Transverse colon (tissue), 4 donors: ENCODE results near the gene PPP3R2. TPM values are rescaled to one million over a fixed set of nuclear protein-coding genes. Genes with fewer than 3 reads are reported as not detected.

Experiments used
- DNase-seq: peaks from one replicate; pipeline ENCODE4 v3.0.0-alpha.2; 2019
- H3K27ac ChIP-seq, 4 donors: fragments of 200-600 bp; sonication (generic); 2 replicates each; pipeline ENCODE4 v1.5.1; 2016 to 2018; ENCODE audit warnings: inconsistent platforms in 4 of 4
- H3K27me3 ChIP-seq: fragments of 200-600 bp; sonication (generic); 2 replicates; pipeline ENCODE4 v1.5.1; 2017; ENCODE audit warnings: inconsistent platforms
- H3K36me3 ChIP-seq, 4 donors: fragments of 200-600 bp; sonication (generic); 2 replicates each; pipeline ENCODE4 v1.5.1; 2017 to 2019; ENCODE audit warnings: inconsistent platforms in 4 of 4
- H3K4me1 ChIP-seq, 4 donors: fragments of 200-600 bp; sonication (generic); 2 replicates each; pipeline ENCODE4 v1.5.1; 2017 to 2020; ENCODE audit warnings: inconsistent platforms in 4 of 4
- H3K4me3 ChIP-seq, 4 donors: fragments of 200-600 bp; sonication (generic); 1 replicate in 1 of 4; 2 replicates in 3 of 4; pipeline versions ENCODE4 v1.5.1 to v1.6.1; 2017 to 2019; ENCODE audit warnings: inconsistent platforms in 4 of 4
- H3K9me3 ChIP-seq, 2 donors: fragments of 200-600 bp; sonication (generic); 2 replicates each; pipeline ENCODE4 v1.5.1; 2017 to 2019; ENCODE audit warnings: inconsistent platforms in 2 of 2
- EP300 ChIP-seq: sonication (generic); formaldehyde crosslinking; IDR thresholded peaks from one replicate; pipeline ENCODE4 v1.6.1; 2017; ENCODE audit warnings: antibody characterized with exemption, low read depth
- POLR2A ChIP-seq: fragments of 450-650 bp; IDR thresholded peaks from one replicate; pipeline ENCODE4 v1.6.1; 2016; ENCODE audit warnings: antibody characterized with exemption, mild to moderate bottlenecking, moderate library complexity
- POLR2AphosphoS5 ChIP-seq, 3 donors: sonication (generic); formaldehyde crosslinking; IDR thresholded peaks; one replicate each; pipeline ENCODE4 v1.6.1; 2016; ENCODE audit warnings: antibody characterized with exemption in 3 of 3
- WGBS, 2 donors: methylation state at CpG; one replicate each; pipeline ENCODE4 v1.1.5; 2018; ENCODE audit warnings: low coverage in 1 of 2; 5-methylcytosine and 5-hydroxymethylcytosine counted together
- in situ Hi-C, 4 donors: fragments of 200-750 bp; cut with MboI; loops; one replicate each; pipeline versions ENCODE4 v1.15.0 to v1.15.1; 2017; ENCODE audit warnings: low sequenced_read_pairs in 3 of 4, low pct_ligation_motif_present in 1 of 4, low pct_unique_long_range_greater_than_20kb in 1 of 4
- intact Hi-C: fragments of 100-400 bp; cut with DNase I; formaldehyde crosslinking; loops from one replicate; pipeline ENCODE4 v1.15.1; 2023; ENCODE audit warnings: low total_unique reads
- total RNA-seq, 4 donors: library from RNA; depleted of rRNA; stranded (reverse); fragments of >200 nt; gene quantifications; one replicate each; pipeline ENCODE4 v1.1.0, GENCODE V29; 2016
- TF ChIP-seq, protein P1 (sequence below), 5 experiments: fragments of 200-600 bp in 3 of 5; fragments of 450-650 bp in 2 of 5; sonication (generic) in 3 of 5; IDR thresholded peaks; 1 replicate in 2 of 5; 2 replicates in 3 of 5; pipeline ENCODE4 v1.5.1; 2016 to 2017; ENCODE audit warnings: antibody characterized with exemption in 5 of 5, inconsistent platforms in 3 of 5, mild to moderate bottlenecking in 2 of 5, moderate library complexity in 1 of 5

Gene PPP3R2
- total RNA-seq, 4 donors from 2014 or later, result not detected

DNA sequence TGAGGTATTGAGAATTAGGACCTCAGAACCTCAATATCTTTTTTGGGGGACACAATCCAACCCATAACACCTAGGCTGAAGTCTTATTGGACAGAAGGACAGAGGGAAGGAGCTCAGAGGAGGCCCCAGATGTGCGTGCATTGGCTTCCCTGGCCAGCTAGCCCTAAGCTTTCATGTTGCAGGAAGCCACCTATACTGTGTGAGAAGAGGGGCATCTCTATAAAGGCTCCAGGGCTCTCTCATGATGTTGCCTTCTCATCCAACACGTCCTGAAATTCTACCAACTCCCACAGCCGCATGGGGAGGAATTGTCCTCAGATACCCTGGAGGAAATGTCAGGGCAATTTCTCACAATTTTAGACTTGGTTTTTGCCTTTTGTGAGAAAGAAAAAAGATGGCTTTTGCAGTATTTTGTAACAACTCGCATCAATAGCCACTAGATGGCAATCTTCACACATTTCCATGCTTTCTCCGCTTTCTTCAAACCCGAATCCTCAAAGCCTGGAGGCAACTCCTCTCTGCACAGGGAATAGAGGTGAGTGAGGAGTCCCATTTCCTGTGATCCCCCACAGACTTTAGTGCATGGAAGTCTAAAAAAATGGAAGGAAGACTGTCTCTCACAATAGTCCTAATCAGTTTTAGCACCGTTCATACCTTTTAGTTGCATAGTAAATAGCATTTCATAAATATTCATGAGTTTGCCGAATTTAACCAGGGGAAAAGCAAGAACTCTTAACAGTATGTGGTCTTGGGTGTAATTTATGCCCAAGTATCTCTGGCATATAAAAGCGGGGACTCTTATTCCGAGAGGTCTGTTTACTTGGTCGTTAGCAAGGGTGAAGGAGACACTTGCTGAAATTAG lies 7.4 kb upstream of the PPP3R2 start:
- in situ Hi-C loops, result loop anchor here in 2 of 4 donors (25.0 kb wide), 1 partner anchor 110 kb away; no protein-coding TSS in a partner anchor
- TF ChIP-seq EP300, result no peak
- no peak for TF ChIP-seq POLR2A
- TF ChIP-seq POLR2AphosphoS5 (IDR thresholded peaks at IDR 0.05), result no peak
- TF ChIP-seq, protein P1, sequence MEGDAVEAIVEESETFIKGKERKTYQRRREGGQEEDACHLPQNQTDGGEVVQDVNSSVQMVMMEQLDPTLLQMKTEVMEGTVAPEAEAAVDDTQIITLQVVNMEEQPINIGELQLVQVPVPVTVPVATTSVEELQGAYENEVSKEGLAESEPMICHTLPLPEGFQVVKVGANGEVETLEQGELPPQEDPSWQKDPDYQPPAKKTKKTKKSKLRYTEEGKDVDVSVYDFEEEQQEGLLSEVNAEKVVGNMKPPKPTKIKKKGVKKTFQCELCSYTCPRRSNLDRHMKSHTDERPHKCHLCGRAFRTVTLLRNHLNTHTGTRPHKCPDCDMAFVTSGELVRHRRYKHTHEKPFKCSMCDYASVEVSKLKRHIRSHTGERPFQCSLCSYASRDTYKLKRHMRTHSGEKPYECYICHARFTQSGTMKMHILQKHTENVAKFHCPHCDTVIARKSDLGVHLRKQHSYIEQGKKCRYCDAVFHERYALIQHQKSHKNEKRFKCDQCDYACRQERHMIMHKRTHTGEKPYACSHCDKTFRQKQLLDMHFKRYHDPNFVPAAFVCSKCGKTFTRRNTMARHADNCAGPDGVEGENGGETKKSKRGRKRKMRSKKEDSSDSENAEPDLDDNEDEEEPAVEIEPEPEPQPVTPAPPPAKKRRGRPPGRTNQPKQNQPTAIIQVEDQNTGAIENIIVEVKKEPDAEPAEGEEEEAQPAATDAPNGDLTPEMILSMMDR (IDR thresholded peaks at IDR 0.05), result peak; percentile 53 to 67 (median 65)
- Histone ChIP-seq H3K36me3 (no peaks in the 10 kb centered on the region), H3K27me3 (no peaks in the 10 kb centered on the region), H3K4me1 (peaks cover 0 to 23% (median 4%) of the 10 kb centered on the region in 4 donors), H3K27ac (no peak overlapping the region), H3K9me3 (no peaks in the 10 kb centered on the region), H3K4me3 (peak overlapping the region in 1 of 4 donors; percentile 15)
- intact Hi-C loops, result loop anchor here (5.0 kb wide), 1 partner anchor 415 kb away; no protein-coding TSS in a partner anchor
- 21 to 26% methylated on average over 8 to 11 of the region's 11 CpGs for WGBS, 2 donors
- no peak for DNase-seq

- Histone ChIP-seq H3K4me1 (no peaks in the 10 kb centered on the region), H3K27me3 (no peaks in the 10 kb centered on the region), H3K27ac (no peak overlapping the region), H3K4me3 (no peak overlapping the region), H3K36me3 (no peaks in the 10 kb centered on the region), H3K9me3 (no peaks in the 10 kb centered on the region)
- no peak for DNase-seq
- TF ChIP-seq EP300, result no peak
- TF ChIP-seq, protein P1 (IDR thresholded peaks at IDR 0.05), result no peak
- no peak for TF ChIP-seq POLR2A
- TF ChIP-seq POLR2AphosphoS5 (IDR thresholded peaks at IDR 0.05), result no peak
- intact Hi-C loops (no loop called here), in situ Hi-C loops (no loop called here)
- WGBS, 2 donors, result 100% methylated on average over 1 of the region's 2 CpGs; no CpG with 5 or more reads in 1 of the 2 donors
Measured at GRCh38 chr9:101593345-101593744, 1.4 kb downstream of the PPP3R2 start.

GRCh38 chr9:101592788-101593187 lies 2.0 kb downstream of the PPP3R2 start:
- no peak overlapping the region for H3K27ac ChIP-seq
- H3K4me1 ChIP-seq, result no peaks in the 10 kb centered on the region
- TF ChIP-seq POLR2AphosphoS5 (IDR thresholded peaks at IDR 0.05), result no peak
- TF ChIP-seq, protein P1 (IDR thresholded peaks at IDR 0.05), result no peak
- TF ChIP-seq EP300, result no peak
- TF ChIP-seq POLR2A, result no peak
- intact Hi-C loops, result no loop called here
- in situ Hi-C loops, result no loop called here
- no peak for DNase-seq
- no peaks in the 10 kb centered on the region for H3K36me3 ChIP-seq
- no peak overlapping the region for H3K4me3 ChIP-seq
- no peaks in the 10 kb centered on the region for H3K27me3 ChIP-seq
- no peaks in the 10 kb centered on the region for H3K9me3 ChIP-seq

DNA sequence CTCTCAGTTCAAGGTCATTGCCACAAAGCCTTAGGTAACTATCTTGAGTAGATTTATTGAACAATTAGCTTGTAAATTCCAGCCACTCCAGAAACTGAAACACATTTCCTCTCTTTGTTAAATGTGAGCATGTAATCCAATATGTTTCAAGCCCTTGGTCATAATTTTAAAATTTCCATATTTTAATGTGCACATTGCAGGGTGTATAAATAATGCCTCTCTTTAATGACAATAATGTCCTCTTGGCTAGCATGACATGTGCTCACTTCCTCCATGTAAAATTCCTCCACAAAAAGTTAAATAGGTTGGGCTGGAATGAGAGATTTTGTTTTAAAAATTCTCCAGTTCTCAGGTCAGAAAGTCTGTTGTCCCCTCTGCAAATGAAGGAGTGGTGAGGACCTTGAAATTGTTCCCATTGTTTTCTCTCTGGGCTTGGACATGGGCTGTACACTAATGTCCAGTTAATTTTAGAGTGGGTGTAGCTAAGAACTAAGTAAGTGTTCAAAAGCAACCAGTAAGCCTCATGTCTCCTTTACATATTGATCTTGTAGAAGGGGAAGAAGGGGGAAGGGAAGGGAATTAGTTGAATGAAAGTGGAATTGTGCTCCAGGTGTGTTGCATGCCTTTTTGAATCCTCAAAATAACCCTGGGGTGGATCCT lies 2.9 kb downstream of the PPP3R2 start:
- intact Hi-C loops, result no loop called here
- Histone ChIP-seq H3K27me3 (no peaks in the 10 kb centered on the region), H3K4me3 (no peak overlapping the region), H3K36me3 (no peaks in the 10 kb centered on the region), H3K4me1 (no peaks in the 10 kb centered on the region), H3K27ac (no peak overlapping the region), H3K9me3 (no peaks in the 10 kb centered on the region)
- in situ Hi-C loops, result no loop called here
- no peak for DNase-seq
- no peak for TF ChIP-seq EP300
